ENCODE measurements around the gene DOK1.
A peak's percentile ranks its signal among the peaks of the same experiment; 100 is the strongest.

The DOK1 gene

GRCh38 chr2:74553892-74554819 is at the start of gene DOK1, which contains the start of gene LOXL3:
DOK1 (plus strand) TSS chr2:74554720; CDS start chr2:74554755, 35 bp downstream.
LOXL3 (minus strand) TSS chr2:74553942; CDS start chr2:74552634, 1,308 bp downstream.
- H3K4me3 Mint-ChIP-seq = peak within 1 kb of the TSS; percentile 84
- H3K36me3 Mint-ChIP-seq = peaks cover 36% of the 10 kb centered on the region
- H3K27ac Mint-ChIP-seq = peak within 1 kb of the TSS; percentile 93
- peak; percentile 88 to 97 for DNase-seq (ENCODE audit: low spot score in 2 of 2)
- peaks cover 39% of the 10 kb centered on the region for H3K4me1 Mint-ChIP-seq
- peak; percentile 83 for ATAC-seq
- H3K9me3 Mint-ChIP-seq = no peaks in the 10 kb centered on the region

GRCh38 chr2:74505448-74506246 is 48.9 kb upstream of the DOK1 start:
- Mint-ChIP-seq H3K9me3 (no peaks in the 10 kb centered on the region), H3K36me3 (peaks cover 46% of the 10 kb centered on the region), H3K4me1 (peaks cover 71% of the 10 kb centered on the region), H3K4me3 (peak overlapping the region; percentile 91), H3K27ac (no peak overlapping the region)
- ATAC-seq (no peak), DNase-seq (ENCODE audit: low spot score in 2 of 2) (no peak)

GRCh38 chr2:74507145-74507925 is 47.2 kb upstream of the DOK1 start, which contains the start of gene PCGF1:
PCGF1 (minus strand) TSS chr2:74507695; CDS start chr2:74507668, 27 bp downstream.
- Mint-ChIP-seq H3K27ac (peak within 1 kb of the TSS; percentile 99), H3K4me1 (peaks cover 62% of the 10 kb centered on the region), H3K9me3 (no peaks in the 10 kb centered on the region), H3K36me3 (peaks cover 40% of the 10 kb centered on the region), H3K4me3 (peak within 1 kb of the TSS; percentile 91)
- DNase-seq (ENCODE audit: low spot score in 2 of 2) (peak; percentile 97 to 100), ATAC-seq (peak; percentile 93)

DNA sequence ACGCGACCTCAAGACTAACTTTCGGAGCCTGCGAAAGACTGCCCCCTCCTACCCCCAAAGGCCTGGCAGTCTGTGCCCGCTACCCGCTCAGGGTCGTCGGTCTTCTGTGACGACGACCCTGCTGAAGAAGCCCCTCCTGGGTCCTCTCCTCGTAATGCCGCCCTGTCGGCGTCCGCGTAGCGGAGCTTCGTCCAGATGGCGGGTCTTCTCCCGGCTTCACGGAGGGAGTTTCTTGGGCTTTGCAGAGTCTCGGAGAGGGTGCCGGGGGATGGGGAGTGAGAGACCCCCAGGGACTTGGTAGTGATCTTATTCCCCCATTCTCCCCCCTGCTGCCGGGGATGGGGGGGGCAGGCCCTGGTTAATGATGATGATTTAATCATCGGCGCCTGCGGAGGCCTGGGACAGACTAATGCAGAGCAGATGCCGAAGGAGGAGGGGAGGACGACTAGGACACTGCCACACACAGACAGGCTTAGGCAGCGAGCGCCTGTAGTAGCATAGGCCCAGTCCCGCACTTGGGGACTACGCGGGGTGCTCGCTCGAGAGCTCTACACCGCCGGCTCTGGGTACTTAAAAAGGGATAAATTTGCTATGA is 46.5 kb upstream of the DOK1 start:
- DNase-seq (ENCODE audit: low spot score in 2 of 2) (peak in 1 of 2 donors; percentile 64), ATAC-seq (no peak)
- no peaks in the 10 kb centered on the region for H3K9me3 Mint-ChIP-seq
- H3K27ac Mint-ChIP-seq = peak overlapping the region; percentile 99
- H3K4me1 Mint-ChIP-seq = peaks cover 56% of the 10 kb centered on the region
- peak overlapping the region; percentile 91 for H3K4me3 Mint-ChIP-seq
- peaks cover 40% of the 10 kb centered on the region for H3K36me3 Mint-ChIP-seq

- no peaks in the 10 kb centered on the region for H3K9me3 Mint-ChIP-seq
Measured at GRCh38 chr2:74510272-74510671, 44.2 kb upstream of the DOK1 start.

GRCh38 chr2:74511104-74511989 is 43.2 kb upstream of the DOK1 start:
- DNase-seq (ENCODE audit: low spot score in 2 of 2) (no peak), ATAC-seq (no peak)
- H3K36me3 Mint-ChIP-seq = peaks cover 19% of the 10 kb centered on the region
- peaks cover 35% of the 10 kb centered on the region for H3K4me1 Mint-ChIP-seq
- H3K27ac Mint-ChIP-seq = no peak overlapping the region
- no peaks in the 10 kb centered on the region for H3K9me3 Mint-ChIP-seq
- H3K4me3 Mint-ChIP-seq = no peak overlapping the region

More at GRCh38 chr2:74510272-74510671, 44.2 kb upstream of the DOK1 start:
- no peak overlapping the region for H3K27ac Mint-ChIP-seq
- DNase-seq (ENCODE audit: low spot score in 2 of 2) (no peak), ATAC-seq (no peak)
- H3K4me3 Mint-ChIP-seq = no peak overlapping the region
- peaks cover 37% of the 10 kb centered on the region for H3K4me1 Mint-ChIP-seq
- peaks cover 29% of the 10 kb centered on the region for H3K36me3 Mint-ChIP-seq

DNA sequence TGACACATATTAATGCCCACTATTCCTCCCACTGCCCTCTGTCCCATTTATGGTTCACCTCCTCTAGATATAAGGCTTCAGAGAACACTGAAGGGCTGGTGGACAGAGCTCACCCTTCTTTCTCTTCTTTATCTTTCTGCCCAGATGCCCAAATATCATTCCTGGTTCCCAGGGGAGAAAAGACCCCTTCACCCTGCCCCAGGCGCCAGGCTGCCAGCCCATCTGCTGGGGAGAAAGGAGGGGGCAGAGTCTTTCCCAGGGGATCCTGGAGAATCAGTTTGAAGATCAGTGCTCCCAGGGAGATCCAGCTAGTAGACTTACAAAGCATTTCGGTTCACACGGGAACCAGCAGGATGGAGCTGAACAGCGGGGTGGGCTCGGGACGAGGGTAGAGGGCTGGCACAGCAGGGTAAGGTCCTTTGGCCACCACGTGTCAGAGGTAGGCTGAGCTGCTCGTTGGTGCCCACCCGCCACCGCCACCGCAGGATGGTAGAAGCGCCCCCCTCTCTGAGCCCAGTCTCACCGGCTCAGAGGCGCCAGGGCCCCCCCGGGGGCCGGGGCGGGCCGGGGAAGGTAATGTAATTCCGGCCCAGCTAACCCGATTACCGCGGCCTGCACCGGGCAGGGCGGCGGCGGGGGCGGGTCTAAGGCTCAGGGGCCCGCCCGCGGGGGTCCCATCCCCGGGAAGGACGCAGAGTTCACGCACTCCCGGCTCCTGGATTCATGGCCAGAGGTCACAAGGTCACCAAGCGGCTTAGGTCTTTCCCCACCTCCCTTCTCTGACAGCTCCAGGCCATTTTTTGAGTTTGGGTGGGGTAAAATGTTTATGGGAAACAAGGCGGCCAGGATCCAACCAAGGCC is 41.5 kb upstream of the DOK1 start:
- Mint-ChIP-seq H3K36me3 (peaks cover 3% of the 10 kb centered on the region), H3K27ac (no peak overlapping the region), H3K4me1 (peaks cover 23% of the 10 kb centered on the region), H3K9me3 (no peaks in the 10 kb centered on the region), H3K4me3 (peak overlapping the region; percentile 73)
- ATAC-seq = no peak
- no peak for DNase-seq (ENCODE audit: low spot score in 2 of 2)

DNA sequence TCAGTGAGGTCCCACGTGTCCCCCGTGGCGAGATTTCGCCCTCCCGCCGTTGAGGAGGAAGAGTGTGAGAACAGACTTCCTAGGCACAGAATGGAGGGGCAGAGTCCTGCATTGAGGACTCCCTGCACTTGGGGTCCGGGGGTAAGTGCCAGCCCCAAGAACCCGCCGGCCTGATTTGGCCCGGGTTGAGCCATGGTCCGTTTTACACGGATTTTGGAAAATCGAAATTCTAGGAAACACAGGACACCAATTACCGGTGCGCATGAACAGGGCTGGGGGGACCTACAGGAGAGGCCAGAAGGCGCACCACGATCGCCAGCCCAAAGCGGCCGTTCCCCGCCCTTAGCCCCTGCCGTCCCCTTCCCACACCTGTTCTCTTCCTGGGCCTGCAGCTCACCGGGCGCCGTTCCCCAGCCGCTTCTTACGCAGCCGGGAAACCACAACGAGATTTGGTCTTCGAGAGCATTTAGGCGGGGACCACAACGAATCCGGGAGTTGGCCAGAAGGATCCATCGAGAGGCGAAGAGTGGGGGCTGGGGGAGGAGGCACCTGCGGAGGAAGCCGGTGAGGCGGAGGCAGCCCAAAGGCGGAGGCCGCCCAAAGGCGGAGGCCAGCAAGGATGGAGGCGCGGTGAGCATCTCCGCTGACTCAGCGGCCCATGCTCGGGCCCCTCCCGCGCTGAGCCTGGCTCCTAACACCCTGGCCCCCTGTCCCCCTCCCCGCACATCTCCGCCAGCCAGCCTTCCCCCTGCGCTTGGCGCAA is 40.7 kb upstream of the DOK1 start:
- peak overlapping the region; percentile 73 for H3K4me3 Mint-ChIP-seq
- peaks cover 16% of the 10 kb centered on the region for H3K4me1 Mint-ChIP-seq
- H3K36me3 Mint-ChIP-seq = no peaks in the 10 kb centered on the region
- no peak for DNase-seq (ENCODE audit: low spot score in 2 of 2)
- H3K27ac Mint-ChIP-seq = no peak overlapping the region
- peak; percentile 48 for ATAC-seq
- no peaks in the 10 kb centered on the region for H3K9me3 Mint-ChIP-seq

- ATAC-seq (peak; percentile 6), DNase-seq (ENCODE audit: low spot score in 2 of 2) (no peak)
- Mint-ChIP-seq H3K9me3 (no peaks in the 10 kb centered on the region), H3K27ac (no peak within 1 kb of the TSS), H3K36me3 (no peaks in the 10 kb centered on the region), H3K4me3 (peak within 1 kb of the TSS; percentile 73), H3K4me1 (peaks cover 16% of the 10 kb centered on the region)
Measured at GRCh38 chr2:74514368-74515270, 39.9 kb upstream of the DOK1 start, which contains the start of gene TLX2. TLX2 (plus strand) TSS chr2:74514450; CDS start chr2:74514807, 357 bp downstream.

- H3K27ac Mint-ChIP-seq = no peak overlapping the region
- H3K36me3 Mint-ChIP-seq = no peaks in the 10 kb centered on the region
- no peak for DNase-seq (ENCODE audit: low spot score in 2 of 2)
- H3K4me3 Mint-ChIP-seq = peak overlapping the region; percentile 73
- H3K9me3 Mint-ChIP-seq = no peaks in the 10 kb centered on the region
- peaks cover 16% of the 10 kb centered on the region for H3K4me1 Mint-ChIP-seq
- ATAC-seq = no peak
Measured at GRCh38 chr2:74515271-74515980, 39.1 kb upstream of the DOK1 start.

DNA sequence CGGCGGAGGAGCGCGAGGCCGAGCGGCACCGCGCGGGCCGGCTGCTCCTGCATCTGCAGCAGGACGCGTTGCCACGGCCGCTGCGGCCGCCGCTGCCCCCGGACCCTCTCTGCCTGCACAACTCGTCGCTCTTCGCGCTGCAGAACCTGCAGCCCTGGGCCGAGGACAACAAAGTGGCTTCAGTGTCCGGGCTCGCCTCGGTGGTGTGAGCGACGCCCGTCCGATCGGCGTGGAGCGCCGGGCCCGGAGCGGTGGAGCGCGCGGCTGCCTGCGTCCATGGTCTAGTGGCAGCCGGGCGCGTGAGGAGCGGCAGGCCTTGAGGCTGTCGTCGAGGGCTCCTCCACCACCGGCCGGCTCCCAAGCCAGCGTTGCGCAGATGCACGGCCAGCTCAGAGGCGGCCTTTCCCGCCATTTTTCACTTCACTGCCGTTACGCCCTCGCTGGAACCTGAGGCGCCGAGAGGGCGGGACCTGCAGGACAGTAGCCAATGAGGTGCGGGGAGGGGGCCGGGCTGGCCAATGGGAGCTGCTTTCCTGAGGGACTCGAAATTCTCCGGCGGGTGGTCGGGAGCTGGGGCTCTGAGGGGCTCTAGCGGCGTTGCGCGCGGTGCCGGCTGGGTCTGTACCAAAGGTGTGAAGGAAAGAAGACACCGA is 38.4 kb upstream of the DOK1 start:
- no peaks in the 10 kb centered on the region for H3K9me3 Mint-ChIP-seq
- ATAC-seq (peak; percentile 82), DNase-seq (ENCODE audit: low spot score in 2 of 2) (peak; percentile 60 to 84)
- H3K27ac Mint-ChIP-seq = no peak overlapping the region
- H3K4me3 Mint-ChIP-seq = peak overlapping the region; percentile 73
- peaks cover 16% of the 10 kb centered on the region for H3K4me1 Mint-ChIP-seq
- no peaks in the 10 kb centered on the region for H3K36me3 Mint-ChIP-seq

Measured in stimulated activated effector memory CD8-positive, alpha-beta T cell treated with anti-CD3 and anti-CD28 coated beads, Interleukin-12 subunit alpha, Interleukin-12 subunit beta, amount 100 ng/mL, for 72 hours (primary cell).